K562 (cell line): Measurements from ENCODE around the gene NCOA4. TPM values are rescaled to one million over a fixed set of nuclear protein-coding genes. Genes with fewer than 3 reads are reported as not detected.

Experiments
- ATAC-seq: fragments of 200-7000 bp; cut with Tn5 transposase; 3 replicates; pipeline ENCODE4 v1.9.1; 2020; ENCODE audit warnings: moderate library complexity
- BruUV-seq: library from RNA; stranded (reverse); fragments of 400-500 nt; replicated peaks from 2 replicates; lab custom pipeline; 2021; lab: Mats Ljungman, UMichigan
- CTCF ChIA-PET: fragments of 300-600 bp; formaldehyde crosslinking; extraction: SDS; loops from one replicate; lab custom pipeline; 2021; ENCODE audit warnings: low intra/inter-chr PET ratio; lab: Yijun Ruan, JAX
- POLR2A ChIA-PET: fragments of 300-600, 350-650 bp; sonication (Branson Sonifier 250); formaldehyde crosslinking; extraction: SDS; loops from one replicate; lab custom pipeline; 2021; ENCODE audit warnings: antibody characterized with exemption, inconsistent platforms; lab: Yijun Ruan, JAX
- DNase-seq, 4 experiments: peaks; one replicate each; pipeline versions ENCODE4 v3.0.0 to v3.0.0-alpha.2; 2011 to 2018; ENCODE audit warnings: low spot score in 3 of 4, mixed read lengths in 3 of 4; ENCODE audit errors: extremely low read depth in 1 of 4
- FAIRE-seq: peaks from 2 replicates; lab custom pipeline; 2011; peaks lifted over from hg19 to GRCh38; lab: Jason Lieb, UNC
- H2AFZ ChIP-seq: 2 replicates; pipeline ENCODE4 v1.6.0; 2011; ENCODE audit warnings: low read depth, low read length, control low read depth, inconsistent platforms
- H3K27ac ChIP-seq: fragments of 200-600 bp; 3 replicates; pipeline ENCODE4 v1.8.0; 2011; ENCODE audit warnings: low read depth, mild to moderate bottlenecking, control low read depth, inconsistent platforms, low read length, moderate library complexity, mixed read lengths; ENCODE audit errors: extremely low read depth
- H3K27me3 ChIP-seq, 2 experiments: fragments of 300-600 bp in 1 of 2; 2 replicates in 1 of 2; 3 replicates in 1 of 2; pipeline versions ENCODE4 v1.6.0 to v1.8.0; 2011; ENCODE audit warnings: inconsistent platforms in 2 of 2, low read length in 2 of 2, mild to moderate bottlenecking in 1 of 2, mixed read lengths in 1 of 2, moderate library complexity in 1 of 2; ENCODE audit not compliant: control insufficient read depth in 2 of 2, insufficient read depth in 2 of 2
- H3K36me3 ChIP-seq: fragments of 300-600 bp; 3 replicates; pipeline ENCODE4 v1.8.0; 2011; ENCODE audit warnings: mild to moderate bottlenecking, low read length, inconsistent platforms; ENCODE audit not compliant: control insufficient read depth, insufficient read depth
- H3K4me1 ChIP-seq, 2 experiments: fragments of 200-600 bp in 1 of 2; replicated peaks in 1 of 2; 2 replicates in 1 of 2; 3 replicates in 1 of 2; pipeline versions ENCODE4 v1.5.1 to v1.8.0; 2011; ENCODE audit warnings: inconsistent platforms in 2 of 2, low read length in 2 of 2, mild to moderate bottlenecking in 1 of 2, mixed read lengths in 1 of 2, moderate library complexity in 1 of 2; ENCODE audit not compliant: control insufficient read depth in 2 of 2, insufficient read depth in 2 of 2
- H3K4me2 ChIP-seq: 2 replicates; pipeline ENCODE4 v1.6.1; 2011; ENCODE audit warnings: low read length, control low read depth, inconsistent platforms, mixed read lengths; ENCODE audit not compliant: insufficient read depth
- H3K4me3 ChIP-seq: fragments of 200-600 bp; sonication (generic), shearing (Covaris generic); 2 replicates; pipeline ENCODE4 v1.5.1; 2016; ENCODE audit warnings: control low read depth, inconsistent platforms
- H3K79me2 ChIP-seq: fragments of 200-600 bp; 3 replicates; pipeline ENCODE4 v1.8.0; 2011; ENCODE audit warnings: low read length, inconsistent platforms; ENCODE audit not compliant: control insufficient read depth, insufficient read depth
- H3K9ac ChIP-seq, 2 experiments: 2 replicates each; pipeline versions ENCODE4 v1.6.0 to v1.6.1; 2011; ENCODE audit warnings: low read depth in 2 of 2, low read length in 2 of 2, control low read depth in 1 of 2, inconsistent platforms in 1 of 2, mild to moderate bottlenecking in 1 of 2, mixed read lengths in 1 of 2; ENCODE audit not compliant: insufficient read depth in 1 of 2
- H3K9me1 ChIP-seq: one replicate; pipeline ENCODE4 v1.6.0; 2011; ENCODE audit warnings: inconsistent platforms, mild to moderate bottlenecking, low read length, moderate library complexity; ENCODE audit not compliant: control insufficient read depth, insufficient read depth
- H3K9me3 ChIP-seq: replicated peaks from 2 replicates; pipeline ENCODE4 v1.5.1; 2011; ENCODE audit warnings: low read depth, low read length, inconsistent platforms; ENCODE audit not compliant: control insufficient read depth, insufficient read depth
- H4K20me1 ChIP-seq: replicated peaks from 2 replicates; pipeline ENCODE4 v1.6.1; 2011; ENCODE audit warnings: low read length, inconsistent platforms, mixed read lengths; ENCODE audit not compliant: control insufficient read depth, insufficient read depth
- ATF4 ChIP-seq: fragments of 450-650 bp; formaldehyde crosslinking; IDR thresholded peaks from 2 replicates; pipeline ENCODE4 v1.4.0; 2022; ENCODE audit warnings: mild to moderate bottlenecking, moderate library complexity
- DACH1 ChIP-seq: fragments of 450-650 bp; IDR thresholded peaks from 2 replicates; pipeline ENCODE4 v1.6.1; 2018; ENCODE audit not compliant: partially characterized antibody
- MITF ChIP-seq: IDR thresholded peaks from 2 replicates; pipeline ENCODE4 v1.6.1; 2014; ENCODE audit warnings: antibody characterized with exemption
- RNF219 ChIP-seq: fragments of 250-450 bp; sonication (Bioruptor Pico); IDR thresholded peaks from 2 replicates; pipeline ENCODE4 v1.5.0; 2022; ENCODE audit warnings: mild to moderate bottlenecking
- TSC22D4 ChIP-seq: fragments of 450-650 bp; IDR thresholded peaks from 2 replicates; pipeline ENCODE4 v1.6.1; 2016; ENCODE audit warnings: missing genetic modification characterization, missing biosample characterization, control low read depth
- WGBS: fragments of 100-300 bp; shearing (Covaris generic); methylation state at CpG from one replicate; pipeline ENCODE4 v1.1.6; 2016; ENCODE audit warnings: low coverage, mixed read lengths; ENCODE audit not compliant: insufficient coverage; ENCODE audit errors: missing lambda C conversion rate; 5-methylcytosine and 5-hydroxymethylcytosine counted together
- in situ Hi-C: fragments of 300-500 bp; cut with MboI; formaldehyde crosslinking; loops from 4 replicates; pipeline ENCODE4 v1.15.0; 2018; ENCODE audit warnings: inconsistent platforms, mixed read lengths
- intact Hi-C: fragments of 100-400 bp; cut with micrococcal nuclease; formaldehyde crosslinking; loops from 2 replicates; pipeline ENCODE4 v1.14.2; 2022
- polyA plus RNA-seq, 8 experiments: library from polyadenylated mRNA; depleted of rRNA in 4 of 8; stranded (reverse) in 5 of 8; unstranded in 3 of 8; fragments of >200 nt; fragmentation: Nextera tagmentation in 2 of 8; fragmentation: Illumina TruSeq in 1 of 8; extraction: Ambion mirVana in 2 of 8; extraction: Trizol in 1 of 8; gene quantifications; 2 replicates each; pipeline versions ENCODE4 v1.2.1 to v1.2.3, GENCODE V29; 2011 to 2014; ENCODE audit warnings: inconsistent platforms in 1 of 8, missing spikeins in 1 of 8
- total RNA-seq, 7 experiments: library from RNA; depleted of rRNA in 6 of 7; stranded (reverse); fragments of >200 nt in 6 of 7; fragmentation: Illumina TruSeq in 2 of 7; extraction: Trizol in 2 of 7; gene quantifications; 2 replicates each; pipeline versions ENCODE4 v1.2.1 to v1.2.3, GENCODE V29; 2011 to 2021; ENCODE audit warnings: low replicate concordance in 1 of 7

NCOA4 gene
- total and polyA plus RNA-seq, 9 of the 15 experiments (the other 6 are each of a cell fraction or from before 2014, with no cell fraction given): 89.8 to 283 (median 181) TPM

GRCh38 chr10:46028584-46029460 is 1.6 kb downstream of the NCOA4 start:
- Histone ChIP-seq H4K20me1 (peaks cover 5% of the 10 kb centered on the region; the same call in 1 of the 2 replicates), H3K79me2 (peaks cover 67% of the 10 kb centered on the region), H3K9me1 (peaks cover 3% of the 10 kb centered on the region), H3K36me3 (peaks cover 37% of the 10 kb centered on the region), H3K9me3 (no peaks in the 10 kb centered on the region), H3K4me1 (peaks cover 24 to 70% of the 10 kb centered on the region in 2 experiments), H3K27ac (peak overlapping the region; percentile 92; the same call in 2 of the 3 replicates), H3K4me2 (peak overlapping the region; percentile 92), H3K27me3 (no peaks in the 10 kb centered on the region), H3K9ac (peak overlapping the region in 1 of 2 experiments; percentile 94; a peak in 2 of 4 replicates), H2AFZ (no peak overlapping the region), H3K4me3 (peak overlapping the region; percentile 85)
- no TSS peak for BruUV-seq
- ChIA-PET CTCF (interaction anchor here (0.7 kb wide), 2 partner anchors 245 to 793 kb away, joined by 3 read pairs; no protein-coding TSS in a partner anchor), POLR2A (interaction anchor here (1.0 to 3.0 kb wide), 9 partner anchors 9 to 28 kb away, joined by 4 to 14 read pairs (median 6); partner anchors contain the start of gene MSMB)
- WGBS: 10% methylated on average over 6 of the region's 6 CpGs
- intact Hi-C loops (loop anchor here (1.0 to 5.0 kb wide), 3 partner anchors 46 to 562 kb away; no protein-coding TSS in a partner anchor), in situ Hi-C loops (loop anchor here (5.0 kb wide), 1 partner anchor 567 kb away; no protein-coding TSS in a partner anchor)
- FAIRE-seq: no peak
- peak in 2 of 4 experiments; percentile 56 to 78 for DNase-seq
- ATAC-seq: peak; percentile 50
- TF ChIP-seq RNF219 (CRISPR knock-in tag) (no peak), MITF (no peak), DACH1 (peak; percentile 84), TSC22D4 (tag) (no peak), ATF4 (CRISPR knock-in tag) (no peak)
